Hepatocyte (in vitro differentiated cells): ENCODE results near the gene TBC1D21.

ENCODE experiments used
- EZH2 ChIP-seq: fragments of 200-600 bp; sonication (generic); IDR thresholded peaks from 2 replicates; pipeline ENCODE4 v1.6.1; 2016; ENCODE audit warnings: antibody characterized with exemption, mild to moderate bottlenecking, borderline replicate concordance
- EZH2phosphoT487 ChIP-seq: fragments of 200-600 bp; sonication (generic); IDR thresholded peaks from one replicate; pipeline ENCODE4 v1.6.1; 2018; ENCODE audit warnings: antibody characterized with exemption, mild to moderate bottlenecking, low read depth, moderate library complexity; ENCODE audit not compliant: unreplicated experiment, severe bottlenecking
- TF ChIP-seq, protein P1 (sequence below): fragments of 200-600 bp; sonication (generic); IDR thresholded peaks from 2 replicates; pipeline ENCODE4 v1.5.1; 2016; ENCODE audit warnings: antibody characterized with exemption, mild to moderate bottlenecking; ENCODE audit not compliant: poor library complexity

DNA sequence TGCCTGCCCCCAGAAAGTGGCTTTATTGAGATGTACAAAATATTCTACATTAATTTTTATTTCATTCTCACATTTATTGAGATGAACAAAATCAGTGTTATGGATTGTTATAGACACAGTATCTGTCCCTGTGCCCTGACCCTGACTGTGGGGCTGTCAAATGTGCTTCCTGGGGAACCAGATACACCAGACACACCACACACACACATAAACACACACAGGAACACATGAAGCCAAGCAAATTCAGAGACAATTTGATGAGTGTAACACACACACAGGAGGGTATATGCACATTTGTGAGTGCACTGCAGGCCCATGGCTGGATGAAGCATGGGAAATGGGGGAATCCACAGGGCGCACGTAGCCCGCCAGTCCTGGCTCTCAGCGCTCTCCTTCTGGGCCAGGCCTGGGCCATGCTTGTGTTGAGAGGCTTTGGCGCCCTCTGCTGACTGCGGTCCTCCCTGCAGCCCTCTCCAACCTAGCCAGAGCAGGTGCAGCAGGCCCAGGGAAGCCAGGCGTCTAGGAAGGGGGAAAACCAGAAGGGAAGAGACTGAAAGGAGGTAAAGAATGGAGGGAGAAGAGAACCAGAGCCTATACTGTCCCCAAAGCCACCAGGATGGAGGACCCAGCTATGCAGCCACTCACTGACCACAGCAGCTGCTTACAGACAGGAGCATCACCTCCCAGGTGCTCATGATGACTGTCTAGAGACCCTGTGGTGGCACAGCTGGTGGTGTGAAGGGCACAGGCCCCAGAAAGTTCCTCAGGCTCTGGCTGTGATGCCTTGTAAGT, 34.9 kb downstream of the TBC1D21 start:
- TF ChIP-seq EZH2 (no peak), EZH2phosphoT487 (no peak)
- TF ChIP-seq, protein P1, sequence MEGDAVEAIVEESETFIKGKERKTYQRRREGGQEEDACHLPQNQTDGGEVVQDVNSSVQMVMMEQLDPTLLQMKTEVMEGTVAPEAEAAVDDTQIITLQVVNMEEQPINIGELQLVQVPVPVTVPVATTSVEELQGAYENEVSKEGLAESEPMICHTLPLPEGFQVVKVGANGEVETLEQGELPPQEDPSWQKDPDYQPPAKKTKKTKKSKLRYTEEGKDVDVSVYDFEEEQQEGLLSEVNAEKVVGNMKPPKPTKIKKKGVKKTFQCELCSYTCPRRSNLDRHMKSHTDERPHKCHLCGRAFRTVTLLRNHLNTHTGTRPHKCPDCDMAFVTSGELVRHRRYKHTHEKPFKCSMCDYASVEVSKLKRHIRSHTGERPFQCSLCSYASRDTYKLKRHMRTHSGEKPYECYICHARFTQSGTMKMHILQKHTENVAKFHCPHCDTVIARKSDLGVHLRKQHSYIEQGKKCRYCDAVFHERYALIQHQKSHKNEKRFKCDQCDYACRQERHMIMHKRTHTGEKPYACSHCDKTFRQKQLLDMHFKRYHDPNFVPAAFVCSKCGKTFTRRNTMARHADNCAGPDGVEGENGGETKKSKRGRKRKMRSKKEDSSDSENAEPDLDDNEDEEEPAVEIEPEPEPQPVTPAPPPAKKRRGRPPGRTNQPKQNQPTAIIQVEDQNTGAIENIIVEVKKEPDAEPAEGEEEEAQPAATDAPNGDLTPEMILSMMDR: peak; percentile 90
